ENCODE measurements around the gene SRRM4. TPM values are rescaled to one million over a fixed set of nuclear protein-coding genes. Genes with fewer than 3 reads are reported as not detected.

Gene SRRM4
- total and polyA plus RNA-seq, 2 experiments from 2014 or later, result 0.53 to 0.63 TPM

- Histone ChIP-seq H3K79me2 (replicated peaks; ENCODE audit: insufficient read depth) (no peaks in the 10 kb centered on the region), H3K4me1 (ENCODE audit: insufficient read depth) (peaks cover 18% of the 10 kb centered on the region), H3F3A (replicated peaks; ENCODE audit: low read depth) (0 out of 2 replicates have a peak, but pooled peaks cover 10% of the 10 kb centered on the region), H3K4me2 (no peak overlapping the region), H3K9me2 (ENCODE audit: insufficient read depth) (peaks cover 9% of the 10 kb centered on the region; the same call in 1 of the 2 replicates), H2AFZ (no peak overlapping the region), H3K27ac (ENCODE audit: low read depth) (no peak overlapping the region), H4K20me1 (replicated peaks; ENCODE audit: insufficient read depth) (no peaks in the 10 kb centered on the region), H3K4me3 (no peak overlapping the region), H3K27me3 (ENCODE audit: insufficient read depth) (no peaks in the 10 kb centered on the region), H3K36me3 (ENCODE audit: insufficient read depth) (no peaks in the 10 kb centered on the region)
- H3K27me3 Mint-ChIP-seq (ENCODE audit: insufficient read depth, low read depth, poor library complexity), result peaks cover 9% of the 10 kb centered on the region
- H3K4me1 Mint-ChIP-seq, result peaks cover 30% of the 10 kb centered on the region
- H3K27ac Mint-ChIP-seq, result no peak overlapping the region
- DNase-seq (ENCODE audit: low spot score) (no peak), ATAC-seq (no peak)
- H3K36me3 Mint-ChIP-seq (ENCODE audit: low read depth), result no peaks in the 10 kb centered on the region
- H3K4me3 Mint-ChIP-seq, result no peak overlapping the region
- no peak for TF ChIP-seq ETS1 (IDR thresholded peaks at IDR 0.05)
- TF ChIP-seq ZNF462 (CRISPR knock-in tag; IDR thresholded peaks at IDR 0.05), result no peak
- no peak for TF ChIP-seq JUNB (IDR thresholded peaks at IDR 0.05; ENCODE audit: unreplicated experiment)
- no peak for TF ChIP-seq REST (IDR thresholded peaks at IDR 0.05; ENCODE audit: unreplicated experiment)
- TF ChIP-seq STAT1 (IDR thresholded peaks at IDR 0.05; ENCODE audit: unreplicated experiment), result no peak
- no peak for TF ChIP-seq POLR2AphosphoS5 (IDR thresholded peaks at IDR 0.05; ENCODE audit: low read depth)
- no peak for TF ChIP-seq ZNF114 (CRISPR knock-in tag; IDR thresholded peaks at IDR 0.05)
- TF ChIP-seq EZH2 (IDR thresholded peaks at IDR 0.05; ENCODE audit: low read depth, unreplicated experiment), result no peak
- TF ChIP-seq CTCF (conservative IDR thresholded peaks at IDR 0.05; ENCODE audit: low read depth in 2 of 2), result no peak
- TF ChIP-seq NANOG (IDR thresholded peaks at IDR 0.05; ENCODE audit: borderline replicate concordance), result no peak
- no peak for TF ChIP-seq EZH2phosphoT487 (IDR thresholded peaks at IDR 0.05; ENCODE audit: unreplicated experiment)
- no peak for TF ChIP-seq ZNF331 (CRISPR knock-in tag; IDR thresholded peaks at IDR 0.05; ENCODE audit: low read depth)
- TF ChIP-seq CREB1 (CRISPR knock-in tag; IDR thresholded peaks at IDR 0.05; ENCODE audit: low read depth), result no peak
- H3K9me3 Mint-ChIP-seq, result no peaks in the 10 kb centered on the region; the same call in 2 of the 3 replicates
Observed at GRCh38 chr12:119198440-119198839, 217.1 kb downstream of the SRRM4 start.
